HG03108 (cell line): ENCODE measurements around the gene ERP29.
"Not testable (repeated sequence)": the region's sequence is repeated elsewhere in the genome, so short reads cannot be mapped to it uniquely, and the experiment has no call there.

Experiments used
- ATAC-seq: cut with Tn5 transposase; IDR thresholded peaks from one replicate; pipeline ENCODE4 v1.9.1; 2021; ENCODE audit warnings: moderate library complexity; ENCODE audit not compliant: unreplicated experiment

ERP29 gene

GRCh38 chr12:112032292-112032691, 19.1 kb downstream of the ERP29 start:
- ATAC-seq = no peak

- ATAC-seq = no peak
These were observed 22.1 kb downstream of the ERP29 start for GRCh38 chr12:112035219-112035785.

- not testable (repeated sequence) for ATAC-seq
These were observed 23.4 kb downstream of the ERP29 start for GRCh38 chr12:112036614-112037013.

GRCh38 chr12:112046003-112046402, 32.8 kb downstream of the ERP29 start:
- ATAC-seq = no peak

- ATAC-seq = no peak
These were observed 36.1 kb downstream of the ERP29 start for GRCh38 chr12:112049351-112049750.

- no peak for ATAC-seq
These were observed 47.9 kb downstream of the ERP29 start for GRCh38 chr12:112061137-112061536.

- no peak for ATAC-seq
These were observed 50.0 kb downstream of the ERP29 start for GRCh38 chr12:112063273-112063672.

- ATAC-seq = no peak
These were observed 53.3 kb downstream of the ERP29 start for GRCh38 chr12:112066566-112066965.
